Activated CD4-positive, alpha-beta T cell treated with anti-CD3 and anti-CD28 coated beads, Interleukin-2, amount 50 U/mL, for 48 hours (primary cell): ENCODE measurements around the gene FAM78B.

Source experiments
- DNase-seq, 2 experiments: peaks; one replicate each; pipeline ENCODE4 v3.0.0-alpha.2; 2020

Gene FAM78B

DNA sequence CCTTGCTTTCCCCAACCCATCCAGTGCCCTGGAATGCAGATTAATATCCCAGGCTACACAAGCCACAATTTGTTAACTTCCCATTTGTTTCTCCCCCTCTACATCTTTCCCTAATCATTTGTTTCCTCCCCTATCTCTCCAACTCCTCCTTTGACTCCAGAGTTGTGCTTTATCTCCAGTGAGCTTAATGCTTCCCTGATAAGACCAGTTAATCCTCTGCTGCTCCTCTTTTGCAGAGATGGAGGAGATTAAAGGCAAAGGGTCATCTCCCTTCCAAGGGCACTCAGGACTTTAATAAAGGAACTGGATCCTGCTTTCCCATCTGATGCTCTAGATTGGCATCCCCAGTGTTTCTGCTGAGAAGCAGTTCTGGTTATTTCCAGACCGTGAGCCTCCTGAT is 7.1 kb downstream of the FAM78B start:
- no peak for DNase-seq

GRCh38 chr1:166156674-166157073 is 10.1 kb downstream of the FAM78B start:
- DNase-seq: no peak

DNA sequence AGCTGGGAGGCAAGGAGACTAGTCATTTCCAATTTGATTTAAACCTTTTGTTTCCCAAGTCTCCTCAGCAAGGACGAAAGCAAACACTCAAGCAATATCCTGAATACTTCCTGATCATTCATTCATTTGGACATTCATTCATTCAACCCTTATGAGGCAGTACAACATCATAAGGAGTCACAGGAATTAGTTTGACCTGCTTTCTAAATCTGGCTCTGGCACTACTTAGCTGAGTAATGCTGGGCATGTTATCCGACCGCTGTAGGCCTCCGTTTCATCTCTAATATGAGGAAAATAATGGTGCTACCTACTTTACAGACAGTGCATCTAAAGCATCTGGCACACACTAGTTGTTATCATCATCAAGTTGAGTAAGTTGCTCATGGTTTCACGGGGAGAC is 11.7 kb downstream of the FAM78B start:
- no peak for DNase-seq

DNA sequence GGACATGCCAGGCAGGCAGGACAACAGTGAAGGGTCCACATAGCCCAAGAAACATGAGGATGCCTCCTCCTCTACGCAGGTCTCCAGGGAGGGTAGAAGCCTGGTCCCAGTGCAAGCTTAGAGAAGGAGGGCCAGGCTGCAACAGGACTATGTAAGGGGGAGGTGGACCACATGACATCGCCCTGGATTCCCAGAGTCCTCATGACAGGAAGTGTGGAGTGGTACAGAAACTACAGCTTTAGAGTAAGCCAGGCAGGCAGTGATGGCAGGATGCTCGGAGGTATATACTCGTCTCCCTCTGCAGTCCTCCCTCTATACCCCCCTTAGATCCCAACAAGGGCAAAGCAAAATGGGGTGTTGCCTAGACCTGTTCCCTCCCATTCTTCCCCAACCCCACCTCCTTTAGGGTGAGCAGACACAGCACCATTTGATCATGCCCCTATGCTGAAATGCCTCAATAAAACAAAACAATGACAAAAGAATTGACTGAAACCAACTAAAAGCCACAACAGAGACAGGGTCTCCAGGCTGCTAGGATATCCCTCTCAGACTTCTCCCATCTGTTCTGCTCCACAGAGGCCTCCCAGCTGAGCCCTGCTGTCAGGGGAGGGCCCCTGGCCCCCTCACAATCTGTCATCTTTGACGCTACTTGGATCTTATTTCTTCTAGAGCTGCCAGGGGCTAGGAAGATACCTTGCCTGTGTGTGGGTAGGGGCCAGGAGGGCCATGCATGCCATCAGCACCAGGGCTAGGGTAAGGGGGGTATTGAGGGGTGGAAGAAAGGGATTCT is 13.1 kb downstream of the FAM78B start:
- no peak for DNase-seq

DNA sequence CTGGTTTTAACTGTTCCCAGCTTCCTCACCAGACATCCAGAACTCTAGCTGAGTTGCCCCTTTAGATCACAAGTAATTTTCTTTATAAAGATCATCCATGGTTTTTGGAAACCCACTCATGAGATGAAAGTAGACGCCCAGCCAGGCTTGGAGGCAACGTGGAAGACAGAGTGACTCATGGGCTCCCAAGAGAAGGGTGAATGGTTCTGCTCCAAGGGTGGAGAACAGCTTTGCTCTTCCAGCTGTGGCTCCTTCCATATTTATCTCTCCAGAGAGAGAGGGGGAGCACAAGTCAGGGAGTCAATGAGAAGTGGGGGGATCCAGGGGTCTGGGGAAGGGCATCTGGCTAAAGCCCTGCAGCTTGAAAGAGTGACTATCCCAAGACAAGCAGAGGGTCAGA is 13.8 kb downstream of the FAM78B start:
- DNase-seq: no peak

- DNase-seq: no peak
These were observed 15.0 kb downstream of the FAM78B start for GRCh38 chr1:166151804-166152203.

GRCh38 chr1:166145499-166145898 is 21.3 kb downstream of the FAM78B start:
- no peak for DNase-seq

- no peak for DNase-seq
These were observed 24.8 kb downstream of the FAM78B start for GRCh38 chr1:166141969-166142368.

DNA sequence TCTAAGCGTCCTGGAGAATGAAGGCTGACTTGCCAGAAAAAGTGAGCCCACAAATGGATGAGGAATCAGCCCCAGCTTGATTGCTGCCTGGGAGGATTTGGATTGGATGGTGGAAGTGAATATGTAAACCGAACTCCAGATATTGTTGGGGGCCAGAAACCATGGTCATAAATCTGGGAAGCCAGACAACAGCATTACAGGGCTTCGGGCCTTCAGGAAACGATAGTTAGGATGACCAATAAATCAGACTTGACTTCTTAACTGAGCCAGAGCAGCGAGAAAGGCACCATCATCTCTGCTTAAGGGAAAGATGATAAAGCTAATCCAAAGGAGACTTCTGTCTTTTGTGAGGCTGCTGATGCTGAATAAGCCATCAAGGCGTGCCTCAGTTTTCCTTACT is 26.6 kb downstream of the FAM78B start:
- DNase-seq: no peak

- DNase-seq: no peak
These were observed 27.1 kb downstream of the FAM78B start for GRCh38 chr1:166139735-166140134.

DNA sequence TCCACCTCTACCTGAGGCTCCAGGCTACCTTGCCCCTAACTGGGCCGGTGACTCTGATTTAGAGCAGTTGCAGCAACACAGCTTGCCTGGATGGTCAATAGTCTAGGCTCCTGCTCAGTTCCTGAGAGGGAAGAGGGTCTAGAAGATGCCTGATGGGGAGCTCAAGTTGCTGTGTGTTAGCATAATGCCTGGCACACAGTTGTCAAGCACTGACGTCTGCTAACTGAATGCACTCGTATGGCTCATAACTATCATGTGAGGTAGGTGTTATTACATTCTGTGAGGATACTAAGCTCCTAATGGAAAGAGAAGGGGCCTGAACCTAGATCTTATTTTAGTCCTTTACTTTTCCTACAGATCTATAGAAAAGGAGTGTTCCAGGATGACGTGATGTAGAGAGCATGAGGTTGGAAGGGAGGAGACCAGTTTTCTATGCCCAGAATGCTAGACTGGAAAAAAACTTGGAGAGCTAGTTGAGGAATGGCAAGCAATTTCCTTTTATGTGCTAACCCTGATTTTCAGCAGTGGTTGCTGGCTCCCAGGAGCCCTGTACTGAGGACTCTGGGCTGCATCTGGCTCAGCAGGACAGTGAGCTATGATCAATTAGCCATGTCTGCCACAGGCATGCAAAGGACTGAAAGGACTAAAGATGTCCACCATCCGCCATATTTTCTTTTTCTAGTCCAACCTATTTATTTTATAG is 30.0 kb downstream of the FAM78B start:
- DNase-seq: no peak

DNA sequence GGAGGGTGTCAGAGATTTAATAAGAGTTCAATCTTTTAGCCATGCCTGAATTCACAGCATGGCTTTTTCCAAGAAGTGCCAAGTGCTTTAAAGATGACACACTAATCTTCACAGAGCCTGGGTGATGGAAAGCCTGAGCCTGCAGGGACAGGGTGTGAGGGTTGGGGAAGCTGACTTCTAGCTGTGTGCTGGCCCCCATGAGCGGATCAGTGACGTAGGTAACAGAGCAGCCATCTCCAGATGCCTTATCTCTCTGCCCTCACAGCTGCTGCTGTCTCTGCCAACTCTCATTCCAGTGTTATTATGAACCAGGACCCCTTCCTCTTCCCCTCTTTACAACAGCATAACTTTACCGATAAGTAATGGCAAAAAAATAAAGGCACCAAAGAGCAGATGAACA is 30.6 kb downstream of the FAM78B start:
- DNase-seq: no peak

DNA sequence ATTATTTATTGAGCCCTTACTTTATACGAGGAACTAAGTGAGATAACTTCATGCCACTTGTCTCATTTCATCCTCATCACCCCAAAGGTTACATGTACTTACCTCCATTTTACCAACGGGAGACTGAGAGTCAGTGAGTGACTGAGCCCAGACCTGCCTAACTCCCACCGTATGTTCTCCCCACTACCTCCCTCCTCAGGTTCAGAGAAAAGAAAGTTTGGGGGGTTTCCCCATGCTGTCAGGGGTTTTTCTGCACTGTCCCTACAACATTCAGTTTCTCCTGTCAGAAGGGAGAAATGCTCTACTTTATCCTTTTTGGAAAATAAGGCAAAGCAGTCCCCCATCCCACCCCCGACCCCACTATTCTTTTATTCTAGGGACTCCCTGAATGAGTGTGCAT is 32.9 kb downstream of the FAM78B start:
- DNase-seq: no peak

- peak in 1 of 2 experiments; percentile 7 for DNase-seq
These were observed 33.4 kb downstream of the FAM78B start for GRCh38 chr1:166133276-166133841.

GRCh38 chr1:166132496-166132895 is 34.3 kb downstream of the FAM78B start:
- no peak for DNase-seq

- no peak for DNase-seq
These were observed 37.8 kb downstream of the FAM78B start for GRCh38 chr1:166129006-166129405.

- DNase-seq: no peak
These were observed 38.6 kb downstream of the FAM78B start for GRCh38 chr1:166128195-166128594.

- DNase-seq: no peak
These were observed 39.8 kb downstream of the FAM78B start for GRCh38 chr1:166127003-166127402.

DNA sequence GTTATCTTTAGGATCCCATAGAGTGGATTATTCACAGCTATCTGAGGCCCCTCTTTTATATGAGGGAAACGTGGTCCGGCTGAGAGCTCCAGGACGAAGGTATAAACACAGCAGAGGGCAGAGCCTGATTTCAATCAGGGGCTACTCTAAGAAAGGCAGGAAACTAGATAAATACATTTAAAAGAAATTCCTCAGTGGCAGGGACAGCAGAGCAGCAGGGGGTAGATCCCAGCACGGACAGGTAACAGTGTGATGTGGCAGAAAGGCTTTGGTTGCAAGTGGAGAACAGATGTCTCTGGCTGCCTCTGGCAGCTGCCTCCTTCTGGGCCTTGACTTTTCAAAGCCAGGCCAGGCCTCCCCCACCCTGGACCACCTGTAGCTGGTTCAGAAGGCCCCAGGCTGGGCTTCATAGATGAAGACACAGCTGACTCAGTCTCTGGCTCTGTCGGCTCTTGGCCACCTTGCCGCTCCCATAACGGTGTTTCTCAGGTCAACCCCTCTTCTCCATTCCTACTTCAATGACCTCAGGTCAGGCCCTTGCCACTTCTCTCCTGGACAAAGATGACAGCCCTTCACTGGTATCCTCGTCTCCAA is 43.8 kb downstream of the FAM78B start:
- DNase-seq: no peak

DNA sequence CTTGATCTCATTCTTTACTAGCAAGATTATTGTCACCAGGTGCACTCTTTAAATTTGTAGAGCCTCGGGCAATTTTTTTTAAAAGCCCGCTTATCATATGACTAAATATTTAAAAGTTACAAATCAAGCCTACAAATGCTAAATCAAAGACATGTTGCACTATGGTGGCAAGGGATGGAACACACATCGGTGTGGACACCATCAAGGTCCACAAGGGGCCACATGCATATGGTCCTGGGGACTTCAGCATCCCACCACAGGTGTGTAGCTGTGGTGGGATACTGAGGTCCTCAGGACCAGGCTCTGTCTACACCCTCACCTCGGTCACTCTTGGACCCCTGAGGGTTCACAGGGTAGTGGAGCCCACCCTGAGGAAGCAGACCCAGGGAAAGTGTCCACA is 45.8 kb downstream of the FAM78B start:
- DNase-seq: no peak

DNA sequence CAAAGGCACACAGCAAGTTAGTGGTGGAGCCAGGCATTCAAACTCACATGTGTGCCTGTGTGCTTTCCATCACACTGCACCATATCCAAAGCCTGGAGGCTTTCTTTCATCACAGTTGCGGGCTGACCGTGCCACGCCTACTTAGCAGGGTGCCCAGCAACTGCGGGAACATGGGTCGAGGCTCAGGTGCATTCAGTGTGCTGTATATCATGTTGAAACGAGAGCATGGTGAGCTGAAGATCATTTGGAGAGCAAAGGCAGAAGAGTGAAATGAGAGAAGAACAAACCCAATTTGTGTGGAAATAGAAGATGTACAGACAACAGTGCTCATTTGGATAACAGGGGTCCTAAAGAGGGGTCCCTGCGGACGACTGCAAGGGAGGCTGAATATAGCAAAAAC is 46.5 kb downstream of the FAM78B start:
- no peak for DNase-seq

DNA sequence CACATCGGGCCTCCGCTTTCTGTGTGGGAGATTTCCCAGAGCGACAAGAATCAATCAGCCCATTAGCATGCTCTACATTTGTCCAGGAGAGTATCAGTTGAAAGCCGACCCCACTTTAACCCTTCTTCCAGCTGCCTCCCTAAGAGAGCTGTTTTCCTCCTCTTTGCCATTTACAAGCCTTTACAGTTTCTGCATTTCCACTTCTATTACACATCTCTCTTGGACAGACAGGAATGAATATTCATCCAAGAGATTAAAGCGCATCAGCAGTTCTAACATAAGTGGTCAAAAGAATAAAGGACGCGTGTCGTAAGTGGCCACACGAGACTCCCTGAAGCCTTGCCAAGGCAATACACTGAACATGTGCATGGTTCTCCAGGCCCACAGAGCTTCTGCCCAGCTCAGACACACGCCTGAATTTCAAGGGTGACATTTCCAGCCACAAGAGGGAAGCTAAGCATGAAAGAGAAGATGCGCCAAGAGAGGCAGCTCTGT is 47.3 kb downstream of the FAM78B start:
- DNase-seq: no peak

GRCh38 chr1:166117776-166118175 is 49.0 kb downstream of the FAM78B start:
- DNase-seq: no peak

- no peak for DNase-seq
These were observed 50.8 kb downstream of the FAM78B start for GRCh38 chr1:166116026-166116425.
